Tibial nerve (tissue), 3 donors: ENCODE measurements around the gene ING1.

Experiments
- CTCF ChIP-seq, 5 experiments: fragments of 200-600 bp in 3 of 5; fragments of 450-650 bp in 2 of 5; sonication (generic) in 3 of 5; IDR thresholded peaks; one replicate each; pipeline ENCODE4 v1.5.1; 2016 to 2019; ENCODE audit warnings: antibody characterized with exemption in 5 of 5, mild to moderate bottlenecking in 3 of 5, moderate library complexity in 2 of 5
- POLR2A ChIP-seq, 2 donors: fragments of 450-650 bp; IDR thresholded peaks; one replicate each; pipeline ENCODE4 v1.6.1; 2017; ENCODE audit warnings: antibody characterized with exemption in 2 of 2, mild to moderate bottlenecking in 2 of 2, moderate library complexity in 2 of 2

DNA sequence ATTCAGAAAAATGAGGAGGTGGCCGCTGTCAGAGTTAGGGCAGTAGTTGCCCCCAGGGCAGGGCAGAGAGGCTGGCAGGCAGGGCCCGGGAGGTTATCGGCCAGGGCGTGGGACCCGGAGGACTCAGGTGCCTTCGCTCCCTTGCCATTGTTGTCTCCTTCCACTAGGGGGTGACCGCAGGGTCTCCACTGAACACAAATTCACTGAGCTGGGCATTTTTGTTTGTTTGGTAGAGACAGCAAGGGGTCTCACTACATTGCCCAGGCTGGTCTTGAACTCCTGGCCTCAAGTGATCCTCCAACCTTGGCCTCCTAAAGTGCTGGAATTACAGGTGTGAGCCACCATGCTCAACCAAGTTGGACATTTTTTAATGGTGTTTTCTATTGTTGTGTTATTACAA is 32.6 kb upstream of the ING1 start:
- TF ChIP-seq POLR2A (IDR thresholded peaks at IDR 0.05) (no peak), CTCF (IDR thresholded peaks at IDR 0.05) (peak in 2 of 5 experiments; percentile 14 to 24)
